SH-SY5Y (cell line): ENCODE measurements around the gene ZNF14.

ENCODE experiments used
- GATA2 ChIP-seq: IDR thresholded peaks from 2 replicates; pipeline ENCODE4 v1.6.1; 2011; ENCODE audit warnings: mild to moderate bottlenecking, low read depth, low read length
- GATA3 ChIP-seq: IDR thresholded peaks from 2 replicates; pipeline ENCODE4 v1.6.1; 2011; ENCODE audit warnings: low read depth, mild to moderate bottlenecking, low read length, moderate library complexity

The ZNF14 gene

DNA sequence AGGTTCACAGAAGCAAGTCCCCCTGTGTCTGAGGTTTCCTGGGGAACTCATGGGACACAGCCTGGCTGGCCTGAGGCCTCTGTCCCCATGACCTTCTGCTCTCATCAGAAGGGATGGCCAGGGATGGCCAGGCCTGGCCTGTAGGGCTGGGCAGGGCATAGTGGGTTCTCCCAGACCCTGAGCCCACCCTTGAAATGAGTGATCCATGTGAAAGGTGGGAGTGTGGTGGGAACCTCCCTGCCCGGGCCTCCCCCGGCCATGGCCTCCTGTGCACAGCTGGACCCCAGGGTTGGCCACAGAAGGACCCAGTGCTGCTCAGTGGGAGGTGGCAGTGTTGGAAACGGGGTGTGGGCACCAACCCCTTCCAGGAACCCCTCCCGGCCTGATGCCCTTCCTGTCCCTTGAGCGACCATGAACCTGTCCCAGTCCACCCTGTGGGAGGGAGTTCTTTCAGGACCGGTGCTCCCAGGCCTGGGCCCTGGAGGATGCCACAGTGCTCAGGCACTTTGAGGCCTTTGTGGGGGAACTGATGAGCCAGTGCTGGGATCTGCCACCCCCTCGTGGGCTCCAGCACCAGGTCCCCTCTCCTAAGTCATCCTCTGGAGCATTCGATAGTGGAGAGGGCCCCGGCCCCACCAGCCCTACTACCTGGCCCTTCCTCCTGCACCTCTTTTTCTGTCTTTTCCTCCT lies 15.5 kb upstream of the ZNF14 start:
- TF ChIP-seq GATA2 = no peak
- no peak for TF ChIP-seq GATA3

DNA sequence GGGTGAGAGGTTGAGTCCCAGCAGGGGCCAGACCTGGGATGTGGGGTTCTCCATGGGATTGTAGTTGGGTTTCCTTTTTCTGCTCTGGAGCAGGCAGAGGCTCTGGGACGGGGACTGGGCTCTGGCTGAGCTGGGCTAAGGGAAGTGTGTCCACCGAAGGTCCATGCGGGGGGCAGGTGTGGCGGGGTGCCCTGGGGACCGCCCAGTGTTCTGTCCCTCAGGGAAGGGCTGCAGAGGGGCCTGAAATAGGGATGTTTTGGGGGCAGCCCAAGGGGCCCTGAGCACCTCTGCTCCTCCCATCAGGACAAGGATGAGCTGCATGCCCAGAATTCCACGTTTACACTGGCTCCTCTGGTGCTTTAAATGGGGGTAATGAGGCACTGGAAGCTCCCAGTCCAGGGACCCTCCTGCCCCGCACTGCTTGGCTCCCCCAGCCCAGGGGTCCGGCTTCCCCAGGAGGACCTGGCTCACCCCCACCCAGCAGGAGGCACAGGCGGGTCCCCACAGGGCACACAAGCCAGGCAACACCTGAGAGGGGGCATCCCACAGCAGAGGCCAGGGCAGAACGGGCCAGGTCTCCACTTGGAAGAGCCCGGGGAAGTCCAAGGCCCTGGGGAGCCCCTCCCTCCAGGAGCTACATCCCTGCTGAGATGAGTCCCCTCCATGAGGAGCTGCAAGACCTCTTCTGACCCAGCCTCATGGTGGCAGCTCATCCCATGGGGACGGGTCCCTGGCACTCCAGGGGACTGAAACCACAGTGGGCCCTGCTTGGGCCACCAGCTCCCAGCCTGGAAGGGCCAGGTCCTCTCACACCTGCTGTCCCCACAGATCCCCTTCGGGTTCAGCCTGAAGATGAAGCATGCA lies 14.7 kb upstream of the ZNF14 start:
- TF ChIP-seq GATA2 = no peak
- no peak for TF ChIP-seq GATA3

DNA sequence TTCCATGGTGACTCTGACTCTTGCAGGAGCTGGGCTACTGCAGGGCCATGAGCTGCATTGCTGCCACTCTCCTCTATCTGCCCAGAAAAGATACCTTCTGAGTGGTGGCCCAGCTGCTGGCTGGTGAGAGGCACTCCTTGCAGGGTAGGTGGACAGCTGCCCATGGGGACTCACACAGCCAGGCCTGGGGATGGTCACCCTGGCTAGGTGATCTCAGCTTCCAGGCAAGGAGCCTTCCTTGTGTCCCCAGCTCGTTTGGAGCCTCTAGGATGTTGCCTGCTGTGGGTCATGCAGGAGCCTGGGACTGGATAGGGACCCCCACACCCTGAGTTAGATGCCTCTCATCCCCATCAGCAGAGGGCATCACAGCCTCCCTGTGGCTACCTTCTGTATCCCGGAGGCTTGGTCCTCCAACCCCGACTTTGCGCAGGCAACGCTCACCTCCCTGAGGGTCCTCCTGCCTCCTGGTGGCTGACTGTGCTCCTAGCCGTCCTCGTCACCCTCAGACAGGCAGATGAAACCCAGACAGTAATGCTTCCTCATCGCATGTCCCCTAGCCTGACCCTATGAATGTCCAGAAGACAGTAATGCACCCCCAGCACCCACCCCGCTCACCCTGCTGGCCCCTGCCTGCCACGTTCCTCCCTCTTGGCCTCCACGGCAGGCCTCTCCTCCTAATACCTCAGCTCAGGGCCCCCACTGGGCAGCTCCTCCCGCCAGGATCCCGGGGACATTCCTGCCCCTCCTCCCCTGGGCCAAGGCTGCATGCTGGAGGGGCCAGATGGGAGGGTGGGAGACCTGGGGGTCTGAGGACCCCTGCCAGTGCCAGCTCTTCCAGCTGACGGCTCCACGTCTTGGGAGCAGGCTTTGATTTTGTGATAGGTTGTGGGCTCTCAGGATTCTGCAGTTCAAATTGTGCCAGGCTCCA lies 13.6 kb upstream of the ZNF14 start:
- TF ChIP-seq GATA2 = no peak
- no peak for TF ChIP-seq GATA3

DNA sequence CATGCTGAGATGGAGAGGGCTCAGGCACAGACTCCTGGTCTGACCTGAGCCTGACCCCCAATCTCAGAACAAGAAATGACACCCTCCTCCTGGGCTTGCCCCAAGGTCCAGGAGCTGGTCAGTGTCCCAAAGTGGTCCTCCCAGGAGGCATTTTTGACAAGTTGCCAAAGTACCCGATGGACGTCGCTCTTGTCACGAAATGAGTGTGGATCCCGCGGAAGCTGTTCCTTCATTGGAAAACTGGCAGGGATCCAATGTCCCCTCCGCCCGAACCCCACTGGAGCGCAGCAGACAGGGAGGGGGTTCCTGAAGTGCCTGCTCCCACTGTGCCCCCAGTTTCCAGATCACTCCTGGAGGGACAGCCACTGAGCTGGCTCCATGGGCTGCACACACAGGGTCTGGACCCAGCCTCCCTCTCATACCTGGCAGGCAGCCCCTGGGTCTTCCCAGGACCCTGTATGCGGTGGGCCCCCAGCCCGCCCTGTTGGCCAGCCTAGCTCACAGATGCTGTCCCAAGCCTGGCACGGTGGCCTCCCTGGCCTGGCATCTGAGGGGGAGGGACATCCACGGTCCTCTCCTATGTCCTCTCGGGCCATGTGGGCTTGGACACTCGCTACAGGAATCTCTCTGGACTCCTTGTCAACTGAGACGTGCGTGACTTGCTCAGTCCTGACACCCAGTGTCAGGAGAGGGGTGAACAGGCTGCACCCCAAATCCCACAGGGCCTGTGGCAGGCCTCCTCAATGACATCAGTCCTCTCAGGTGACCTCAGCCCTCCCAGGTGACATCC lies 12.8 kb upstream of the ZNF14 start:
- TF ChIP-seq GATA3 = no peak
- TF ChIP-seq GATA2 = no peak

DNA sequence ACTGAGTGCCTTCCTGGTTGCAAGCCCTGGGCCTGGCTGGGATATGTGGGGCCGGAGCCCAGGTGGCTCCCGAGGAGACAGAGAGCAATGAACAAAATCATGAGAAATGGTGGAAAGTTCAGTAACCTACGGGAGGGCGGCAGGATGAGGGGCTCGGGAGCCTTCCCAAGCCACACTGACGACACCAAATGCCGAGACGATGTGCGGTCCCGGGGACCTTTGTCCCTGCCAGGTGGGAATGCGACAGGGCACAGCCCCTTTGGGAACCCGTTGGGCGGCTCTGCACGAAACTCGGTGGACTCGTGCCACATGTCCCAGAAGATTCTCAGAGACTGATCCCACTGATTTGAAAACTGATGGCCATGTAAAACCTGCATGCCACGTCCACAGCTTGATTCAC lies 11.7 kb upstream of the ZNF14 start:
- TF ChIP-seq GATA2 (no peak), GATA3 (no peak)

DNA sequence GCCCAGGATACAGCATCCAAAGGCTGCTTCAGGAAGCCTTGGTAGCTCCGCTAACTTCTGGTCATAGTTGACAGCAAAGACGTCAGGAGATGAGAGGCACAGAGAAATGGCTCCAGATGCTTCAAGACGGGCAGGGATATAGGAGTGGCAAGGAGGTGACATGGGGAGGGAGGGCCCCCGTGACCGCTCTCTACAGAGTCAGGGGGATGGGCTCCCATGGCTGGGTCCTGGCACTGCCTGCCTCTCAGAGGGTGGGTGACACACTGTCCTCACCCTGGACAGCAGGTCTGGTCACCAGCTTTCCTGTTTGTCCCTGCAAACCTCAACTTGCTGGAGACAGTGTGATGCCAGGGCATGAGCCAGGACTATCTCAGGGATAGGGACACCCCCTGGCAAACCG lies 10.3 kb upstream of the ZNF14 start:
- TF ChIP-seq GATA3 = no peak
- no peak for TF ChIP-seq GATA2

DNA sequence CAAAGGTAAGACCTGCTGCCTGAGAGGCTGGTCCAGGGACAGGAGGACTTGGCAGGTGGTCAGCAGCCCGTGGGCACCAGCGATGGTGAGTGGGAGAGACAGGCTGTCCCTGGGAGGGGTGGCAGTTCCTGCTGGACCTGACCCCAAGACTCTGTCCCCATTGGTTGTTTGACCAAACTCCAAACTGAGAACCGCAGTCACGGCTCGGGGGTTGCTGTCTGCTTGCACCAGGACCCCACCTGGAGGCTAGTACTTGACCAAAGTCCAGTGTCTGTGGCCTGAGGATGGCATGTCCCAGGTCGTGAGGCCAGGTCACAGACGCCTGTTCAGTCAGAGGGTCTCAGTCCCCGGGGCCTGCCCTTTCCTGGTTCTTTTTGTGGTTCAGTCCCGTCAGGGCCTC lies 9.9 kb upstream of the ZNF14 start:
- TF ChIP-seq GATA2 (no peak), GATA3 (no peak)

DNA sequence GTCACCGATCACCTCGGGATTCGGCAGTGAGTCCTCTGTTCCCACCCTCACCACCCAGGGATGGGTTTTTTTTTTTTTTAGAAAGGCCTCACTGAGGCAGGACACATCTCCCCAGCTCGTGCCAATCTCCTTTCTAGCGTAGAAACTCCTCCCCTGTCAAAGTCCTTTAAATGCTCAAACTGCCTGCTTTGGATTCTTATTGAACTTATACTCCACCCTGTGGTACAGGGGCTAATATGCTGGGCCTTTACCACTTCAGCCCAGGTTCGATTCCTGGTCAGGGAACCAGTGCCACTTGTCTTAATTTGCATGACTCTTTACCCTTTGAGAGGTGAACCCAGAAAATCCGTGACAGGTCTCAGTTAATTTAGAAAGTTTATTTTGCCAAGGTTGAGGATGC lies 8.3 kb upstream of the ZNF14 start:
- no peak for TF ChIP-seq GATA2
- no peak for TF ChIP-seq GATA3

DNA sequence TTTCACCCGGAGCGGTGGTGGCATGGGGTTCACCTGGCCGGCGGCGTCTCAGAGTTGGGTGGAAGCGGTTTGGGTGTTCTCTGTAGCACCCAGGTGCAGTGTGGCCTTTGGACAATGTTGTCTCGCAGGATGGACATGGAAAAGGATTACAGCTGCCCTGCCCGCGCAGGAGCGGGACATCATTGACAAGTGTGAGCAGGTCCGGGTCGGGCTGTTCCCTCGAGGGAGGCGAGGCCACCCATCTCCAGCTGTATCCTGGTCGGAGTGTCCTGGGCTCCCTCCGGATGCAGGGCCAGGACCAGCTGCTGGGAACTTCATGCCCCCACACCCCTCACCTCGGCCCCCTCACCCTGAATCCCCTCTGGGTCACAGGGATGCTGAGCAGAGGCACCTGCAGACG lies 7.8 kb upstream of the ZNF14 start:
- TF ChIP-seq GATA2 (no peak), GATA3 (no peak)

DNA sequence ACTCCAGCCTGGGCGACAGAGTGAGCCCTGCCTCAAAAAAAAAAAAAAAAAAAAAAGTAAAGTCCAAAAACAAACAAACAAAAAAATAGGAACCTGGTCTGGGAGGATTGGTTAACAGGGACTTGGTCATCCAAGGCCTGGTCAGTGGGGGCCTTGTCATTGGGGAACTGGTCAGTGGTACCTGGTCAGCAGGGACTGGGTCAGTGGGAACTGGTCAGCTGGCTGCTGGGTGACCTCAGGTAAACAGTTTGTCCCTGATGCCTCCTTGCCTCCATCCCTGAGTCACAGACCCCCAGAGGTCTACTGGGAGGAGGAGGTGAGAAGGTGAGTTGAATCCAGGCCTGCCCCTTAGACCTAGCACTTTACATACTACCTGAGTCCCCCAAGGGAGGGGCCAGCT lies 5.7 kb upstream of the ZNF14 start:
- TF ChIP-seq GATA3 (no peak), GATA2 (no peak)

DNA sequence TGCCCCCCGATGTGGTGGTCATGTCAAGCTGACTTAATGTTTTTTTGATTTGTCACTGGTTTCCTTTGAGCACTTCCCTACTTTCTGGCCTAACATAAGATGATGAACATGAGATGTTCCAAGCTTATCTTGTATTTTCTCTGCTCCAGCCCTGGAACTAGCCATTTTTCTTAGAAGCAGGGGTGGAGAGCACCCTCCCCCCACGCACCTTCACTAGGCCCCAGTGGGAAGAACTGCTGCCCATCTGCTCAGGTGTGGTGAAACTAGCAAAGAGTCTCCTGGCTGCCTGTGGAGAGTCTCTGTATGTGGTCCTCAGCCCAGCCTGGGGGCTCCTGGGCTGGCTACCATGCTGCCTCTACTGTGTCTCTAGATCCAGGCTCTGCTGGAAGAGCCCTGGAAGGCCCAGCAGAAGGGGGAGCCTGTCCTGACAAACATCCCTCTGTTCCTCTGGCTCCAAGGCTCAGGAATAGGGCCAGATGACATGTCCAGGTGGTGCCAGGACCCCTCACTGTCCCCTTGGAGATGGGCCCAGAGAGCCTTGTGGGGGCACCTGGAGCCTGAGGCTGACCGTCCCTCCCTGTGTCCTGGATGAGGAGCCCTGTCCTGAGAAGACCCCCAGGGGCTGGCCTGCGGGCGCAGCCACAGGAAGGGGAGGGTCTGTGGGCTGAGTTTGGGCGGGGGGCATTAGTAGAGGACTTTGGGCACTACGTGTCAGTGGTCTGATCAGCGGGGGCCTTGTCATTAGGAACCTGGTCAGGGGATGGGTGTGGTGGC lies 4.8 kb upstream of the ZNF14 start:
- TF ChIP-seq GATA3 (no peak), GATA2 (no peak)

DNA sequence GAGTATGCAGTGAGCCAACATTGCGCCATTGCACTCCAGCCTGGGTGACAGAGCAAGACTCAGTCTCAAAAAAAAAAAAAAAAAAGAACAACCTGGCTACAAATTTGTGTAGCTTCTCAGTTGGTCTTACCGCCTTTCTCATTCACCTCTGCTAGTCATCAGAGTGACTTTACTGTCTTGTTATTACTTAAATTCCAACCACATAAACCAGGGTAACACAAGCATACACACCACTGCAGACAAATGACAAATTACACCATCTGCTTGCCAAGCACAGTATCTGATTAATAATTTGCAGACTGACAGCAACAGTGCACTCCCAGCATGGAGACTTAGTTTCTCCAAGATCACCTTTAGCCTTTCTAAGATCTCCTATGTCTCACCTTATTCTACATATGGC lies 11.0 kb downstream of the ZNF14 start:
- TF ChIP-seq GATA3 = no peak
- no peak for TF ChIP-seq GATA2

DNA sequence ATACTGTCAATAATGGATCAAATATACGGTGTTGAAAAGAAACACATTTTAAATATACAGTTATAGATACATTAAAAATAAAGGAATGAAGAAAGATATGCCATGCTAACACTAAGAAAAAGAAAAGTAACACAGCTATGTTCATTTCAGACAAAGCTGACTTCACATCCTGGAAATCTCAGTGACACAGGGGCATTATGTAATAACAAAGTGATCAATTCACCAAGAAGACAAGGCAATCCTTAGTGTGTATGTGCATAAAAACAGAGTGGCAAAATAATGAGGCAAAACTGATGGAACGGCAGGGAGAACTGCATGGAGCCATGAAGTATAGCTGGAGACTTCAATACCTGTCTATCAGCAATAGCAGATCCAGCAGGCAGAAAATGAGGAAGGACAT lies 13.1 kb downstream of the ZNF14 start:
- TF ChIP-seq GATA2 (no peak), GATA3 (no peak)
